Activated CD8-positive, alpha-beta memory T cell treated with anti-CD3 and anti-CD28 coated beads, Interleukin-2, amount 10 ng/mL, durations not matched to agents 7 days and 5 days (primary cell): ENCODE results near the gene PPP3R1. TPM values are rescaled to one million over a fixed set of nuclear protein-coding genes. Genes with fewer than 3 reads are reported as not detected.

ENCODE experiments used
- ATAC-seq: fragments of 150-1000 bp; cut with Tn5 transposase; one replicate; pipeline ENCODE4 v1.10.0; 2021; ENCODE audit warnings: moderate library complexity
- CTCF ChIA-PET: fragments of 350-600 bp; sonication (Branson Sonifier 250); formaldehyde crosslinking; loops from one replicate; lab custom pipeline; 2021; ENCODE audit warnings: antibody characterized with exemption; lab: Charles Lee
- DNase-seq: peaks from one replicate; pipeline ENCODE4 v3.0.0-alpha.2; 2020
- H3K27ac Mint-ChIP-seq: one replicate; pipeline ENCODE4 v1.8.0; 2021; ENCODE audit warnings: mild to moderate bottlenecking, mixed read lengths
- H3K27me3 Mint-ChIP-seq: one replicate; pipeline ENCODE4 v1.8.0; 2021; ENCODE audit warnings: mixed read lengths
- H3K36me3 Mint-ChIP-seq: one replicate; pipeline ENCODE4 v1.8.0; 2021; ENCODE audit warnings: mild to moderate bottlenecking, mixed read lengths
- H3K4me1 Mint-ChIP-seq: one replicate; pipeline ENCODE4 v1.8.0; 2021; ENCODE audit warnings: mixed read lengths
- H3K4me3 Mint-ChIP-seq: one replicate; pipeline ENCODE4 v1.8.0; 2021; ENCODE audit warnings: mild to moderate bottlenecking, moderate library complexity, mixed read lengths
- H3K9me3 Mint-ChIP-seq: one replicate; pipeline ENCODE4 v1.8.0; 2022; ENCODE audit warnings: low read depth, mixed read lengths
- total RNA-seq, 2 experiments: library from RNA; stranded (reverse); gene quantifications; one replicate each; pipeline ENCODE4 v1.2.3, GENCODE V29; 2021

The PPP3R1 gene
- total RNA-seq, 2 experiments from 2014 or later = 58.6 to 86.4 TPM

DNA sequence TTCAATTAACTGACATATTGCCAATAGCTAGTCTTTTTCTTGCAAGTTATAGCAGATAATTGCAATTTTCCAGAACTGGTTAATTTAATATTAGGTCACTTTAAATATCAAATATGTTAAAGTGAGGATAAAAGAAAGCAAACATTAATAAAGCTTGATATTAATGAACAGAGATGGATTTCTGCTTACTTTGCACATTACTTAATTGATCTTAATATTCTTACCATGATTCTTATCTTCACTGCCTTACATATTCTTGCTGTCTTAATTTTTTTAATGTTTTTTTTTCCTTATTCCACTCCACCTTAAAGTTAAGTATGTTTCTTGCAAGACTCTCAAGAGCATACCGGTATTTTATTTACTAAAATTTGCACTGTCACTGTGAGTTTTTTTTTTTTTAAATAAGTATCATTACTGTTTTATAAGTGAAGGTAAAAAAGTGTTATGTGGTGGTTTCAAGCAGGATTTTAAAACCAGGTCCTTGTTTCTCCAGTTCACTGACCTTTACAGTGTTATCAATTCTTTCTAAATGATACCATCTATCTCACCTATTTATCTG lies 33.9 kb downstream of the PPP3R1 start:
- DNase-seq (no peak), ATAC-seq (no peak)
- Mint-ChIP-seq H3K27ac (no peak overlapping the region), H3K4me3 (no peak overlapping the region), H3K27me3 (no peaks in the 10 kb centered on the region), H3K4me1 (peaks cover 62% of the 10 kb centered on the region), H3K9me3 (peaks cover 5% of the 10 kb centered on the region), H3K36me3 (peaks cover 51% of the 10 kb centered on the region)
- CTCF ChIA-PET = interaction anchor here (1.0 to 1.3 kb wide), 2 partner anchors 22 kb away, joined by 3 to 6 read pairs; no protein-coding TSS in a partner anchor

- Mint-ChIP-seq H3K27ac (no peak overlapping the region), H3K27me3 (no peaks in the 10 kb centered on the region), H3K4me3 (no peak overlapping the region), H3K4me1 (peaks cover 63% of the 10 kb centered on the region), H3K9me3 (peaks cover 5% of the 10 kb centered on the region), H3K36me3 (peaks cover 51% of the 10 kb centered on the region)
- CTCF ChIA-PET = interaction anchor here (1.3 kb wide), 1 partner anchor 21 kb away, joined by 6 read pairs; no protein-coding TSS in a partner anchor
- DNase-seq = no peak
- peak; percentile 39 for ATAC-seq
These were observed 34.6 kb downstream of the PPP3R1 start for GRCh38 chr2:68217729-68218128.

GRCh38 chr2:68216454-68217310 lies 35.6 kb downstream of the PPP3R1 start:
- Mint-ChIP-seq H3K4me3 (no peak overlapping the region), H3K4me1 (peaks cover 60% of the 10 kb centered on the region), H3K9me3 (no peaks in the 10 kb centered on the region), H3K27ac (peak overlapping the region; percentile 9), H3K36me3 (peaks cover 50% of the 10 kb centered on the region), H3K27me3 (no peaks in the 10 kb centered on the region)
- DNase-seq = no peak
- CTCF ChIA-PET = interaction anchor here (1.2 to 1.3 kb wide), 2 partner anchors 20 kb away, joined by 5 to 6 read pairs; no protein-coding TSS in a partner anchor
- no peak for ATAC-seq

DNA sequence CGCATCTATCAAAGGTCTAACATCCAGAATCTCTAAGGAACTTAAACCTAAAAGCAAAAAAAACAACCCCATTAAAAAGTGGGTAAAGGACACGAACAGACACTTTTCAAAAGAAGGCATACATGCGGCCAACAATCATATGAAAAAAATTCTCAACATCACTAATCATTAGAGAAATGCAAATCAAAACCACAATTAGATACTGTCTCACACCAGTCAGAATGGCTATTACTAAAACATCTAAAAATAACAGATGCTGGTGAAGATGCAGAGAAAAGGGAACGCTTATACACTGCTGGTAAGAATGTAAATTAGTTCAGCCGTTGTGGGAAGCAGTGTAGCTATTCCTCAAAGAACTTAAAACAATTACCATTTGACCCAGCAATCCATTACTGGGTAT lies 38.0 kb downstream of the PPP3R1 start:
- DNase-seq (no peak), ATAC-seq (no peak)
- Mint-ChIP-seq H3K36me3 (peaks cover 48% of the 10 kb centered on the region), H3K4me3 (no peak overlapping the region), H3K27me3 (no peaks in the 10 kb centered on the region), H3K4me1 (peaks cover 48% of the 10 kb centered on the region), H3K9me3 (no peaks in the 10 kb centered on the region), H3K27ac (no peak overlapping the region)
- CTCF ChIA-PET = no interaction called here

DNA sequence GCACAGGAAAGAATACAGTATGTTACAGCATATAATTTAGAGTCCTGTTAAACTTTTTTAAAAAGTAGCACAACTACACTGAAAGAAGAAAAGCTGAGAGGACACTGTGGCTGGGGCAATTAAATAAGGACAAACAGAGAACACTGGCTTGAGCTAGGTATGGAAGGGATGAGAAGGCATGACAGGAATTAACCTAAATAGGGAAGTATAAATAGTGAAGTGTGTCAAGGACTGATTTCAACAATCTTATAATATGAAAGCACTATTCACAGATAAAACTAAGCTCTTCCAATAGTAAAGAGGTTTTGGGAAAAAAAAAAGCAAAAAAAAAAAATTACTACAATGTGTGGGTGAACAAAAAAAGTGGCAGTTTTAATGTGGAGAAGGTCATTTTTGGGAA lies 45.5 kb downstream of the PPP3R1 start:
- H3K4me1 Mint-ChIP-seq = peaks cover 54% of the 10 kb centered on the region
- no peaks in the 10 kb centered on the region for H3K27me3 Mint-ChIP-seq
- peak overlapping the region; percentile 61 for H3K27ac Mint-ChIP-seq
- CTCF ChIA-PET = interaction anchor here (1.5 to 1.8 kb wide), 2 partner anchors 11 to 85 kb away, joined by 3 to 5 read pairs; no protein-coding TSS in a partner anchor
- no peaks in the 10 kb centered on the region for H3K9me3 Mint-ChIP-seq
- ATAC-seq (no peak), DNase-seq (no peak)
- no peak overlapping the region for H3K4me3 Mint-ChIP-seq
- peaks cover 30% of the 10 kb centered on the region for H3K36me3 Mint-ChIP-seq

GRCh38 chr2:68203587-68203986 lies 48.7 kb downstream of the PPP3R1 start:
- CTCF ChIA-PET = interaction anchor here (0.7 to 1.8 kb wide), 3 partner anchors 9 to 71 kb away, joined by 3 to 5 read pairs (median 4); no protein-coding TSS in a partner anchor
- peaks cover 68% of the 10 kb centered on the region for H3K4me1 Mint-ChIP-seq
- peak; percentile 90 for ATAC-seq
- DNase-seq = no peak
- peak overlapping the region; percentile 96 for H3K27ac Mint-ChIP-seq
- no peaks in the 10 kb centered on the region for H3K9me3 Mint-ChIP-seq
- H3K27me3 Mint-ChIP-seq = no peaks in the 10 kb centered on the region
- peaks cover 17% of the 10 kb centered on the region for H3K36me3 Mint-ChIP-seq
- peak overlapping the region; percentile 70 for H3K4me3 Mint-ChIP-seq

GRCh38 chr2:68200157-68200787 lies 52.1 kb downstream of the PPP3R1 start:
- ATAC-seq = no peak
- no peak overlapping the region for H3K4me3 Mint-ChIP-seq
- CTCF ChIA-PET = no interaction called here
- H3K27me3 Mint-ChIP-seq = no peaks in the 10 kb centered on the region
- H3K9me3 Mint-ChIP-seq = no peaks in the 10 kb centered on the region
- no peak for DNase-seq
- H3K27ac Mint-ChIP-seq = peak overlapping the region; percentile 56
- peaks cover 53% of the 10 kb centered on the region for H3K4me1 Mint-ChIP-seq
- H3K36me3 Mint-ChIP-seq = peaks cover 8% of the 10 kb centered on the region

- no peak overlapping the region for H3K27ac Mint-ChIP-seq
- no peak overlapping the region for H3K4me3 Mint-ChIP-seq
- peaks cover 35% of the 10 kb centered on the region for H3K4me1 Mint-ChIP-seq
- ATAC-seq (peak; percentile 48), DNase-seq (peak; percentile 64)
- CTCF ChIA-PET = interaction anchor here (0.8 to 3.3 kb wide), 34 partner anchors 8 to 712 kb away, joined by 3 to 28 read pairs (median 4); partner anchors contain the start of gene PPP3R1
- H3K36me3 Mint-ChIP-seq = peaks cover 3% of the 10 kb centered on the region
- H3K9me3 Mint-ChIP-seq = no peaks in the 10 kb centered on the region
- H3K27me3 Mint-ChIP-seq = no peaks in the 10 kb centered on the region
These were observed 56.1 kb downstream of the PPP3R1 start for GRCh38 chr2:68196120-68196716.

DNA sequence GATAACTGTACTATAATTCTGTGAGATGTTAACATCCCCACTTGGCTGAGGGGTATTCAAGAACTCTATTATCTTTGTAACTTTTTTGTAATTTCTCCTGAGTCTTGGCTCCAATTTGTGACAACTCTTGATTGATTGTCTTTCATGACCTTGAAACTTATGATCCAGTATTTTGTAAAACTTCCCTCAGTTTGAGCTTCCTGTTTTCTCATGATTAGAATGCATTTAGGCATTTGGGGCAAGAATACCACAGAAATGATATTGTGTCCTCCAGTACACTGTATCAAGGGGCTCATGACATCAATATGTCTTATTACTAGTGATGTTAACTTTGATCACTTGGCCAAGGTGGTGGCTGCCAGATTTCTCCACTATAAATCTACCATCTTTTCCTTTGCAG lies 57.2 kb downstream of the PPP3R1 start:
- H3K36me3 Mint-ChIP-seq = peaks cover 3% of the 10 kb centered on the region
- CTCF ChIA-PET = interaction anchor here (0.9 to 3.3 kb wide), 8 partner anchors 8 to 88 kb away, joined by 3 to 28 read pairs (median 5); no protein-coding TSS in a partner anchor
- H3K4me1 Mint-ChIP-seq = peaks cover 35% of the 10 kb centered on the region
- ATAC-seq (no peak), DNase-seq (no peak)
- H3K4me3 Mint-ChIP-seq = no peak overlapping the region
- no peaks in the 10 kb centered on the region for H3K9me3 Mint-ChIP-seq
- H3K27me3 Mint-ChIP-seq = no peaks in the 10 kb centered on the region
- no peak overlapping the region for H3K27ac Mint-ChIP-seq

- CTCF ChIA-PET = interaction anchor here (0.7 to 3.3 kb wide), 5 partner anchors 9 to 89 kb away, joined by 3 to 28 read pairs (median 4); no protein-coding TSS in a partner anchor
- no peak for DNase-seq
- H3K27me3 Mint-ChIP-seq = no peaks in the 10 kb centered on the region
- no peak overlapping the region for H3K4me3 Mint-ChIP-seq
- H3K4me1 Mint-ChIP-seq = peaks cover 37% of the 10 kb centered on the region
- H3K9me3 Mint-ChIP-seq = no peaks in the 10 kb centered on the region
- H3K36me3 Mint-ChIP-seq = peaks cover 3% of the 10 kb centered on the region
- no peak for ATAC-seq
- H3K27ac Mint-ChIP-seq = no peak overlapping the region
These were observed 58.5 kb downstream of the PPP3R1 start for GRCh38 chr2:68193787-68194372.

GRCh38 chr2:68193144-68193543 lies 59.2 kb downstream of the PPP3R1 start:
- peaks cover 5% of the 10 kb centered on the region for H3K36me3 Mint-ChIP-seq
- no peak for ATAC-seq
- no peak overlapping the region for H3K4me3 Mint-ChIP-seq
- peaks cover 39% of the 10 kb centered on the region for H3K4me1 Mint-ChIP-seq
- H3K9me3 Mint-ChIP-seq = no peaks in the 10 kb centered on the region
- DNase-seq = no peak
- CTCF ChIA-PET = interaction anchor here (0.9 to 2.1 kb wide), 4 partner anchors 32 to 89 kb away, joined by 3 to 4 read pairs (median 3); no protein-coding TSS in a partner anchor
- no peaks in the 10 kb centered on the region for H3K27me3 Mint-ChIP-seq
- no peak overlapping the region for H3K27ac Mint-ChIP-seq

DNA sequence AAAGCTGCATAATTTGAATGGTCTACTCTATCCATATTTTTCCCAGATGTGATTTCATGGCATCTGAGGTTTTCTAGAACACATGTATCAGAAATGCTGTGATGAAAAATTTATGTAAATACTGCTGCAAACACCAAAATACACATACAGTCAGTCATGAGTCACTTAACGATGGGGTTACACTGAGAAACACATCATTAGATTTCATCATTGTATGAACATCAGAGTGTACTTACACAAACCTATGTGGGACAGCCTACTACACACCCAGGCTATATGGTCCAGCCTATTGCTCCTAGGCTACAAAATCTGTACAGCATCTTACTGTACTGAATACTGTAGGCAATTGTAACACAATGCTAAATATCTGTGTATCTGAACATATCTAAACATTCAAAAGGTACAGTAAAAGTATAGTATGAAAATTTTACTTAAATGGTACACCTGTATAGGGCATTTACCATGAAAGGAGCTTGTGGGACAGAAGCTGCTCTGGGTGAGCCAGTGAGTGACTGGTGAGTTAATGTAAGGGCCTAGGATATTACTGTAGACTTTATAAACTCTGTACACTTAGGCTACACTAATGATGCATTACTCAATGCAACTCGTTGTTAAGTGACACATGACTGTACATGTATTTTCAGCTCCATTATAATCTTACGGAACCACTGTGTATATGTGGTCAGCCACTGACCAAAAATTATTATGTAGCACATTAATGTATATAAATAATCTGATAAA lies 61.2 kb downstream of the PPP3R1 start:
- DNase-seq (no peak), ATAC-seq (peak; percentile 50)
- no peaks in the 10 kb centered on the region for H3K9me3 Mint-ChIP-seq
- peaks cover 12% of the 10 kb centered on the region for H3K36me3 Mint-ChIP-seq
- CTCF ChIA-PET = interaction anchor here (2.1 kb wide), 1 partner anchor 60 kb away, joined by 4 read pairs; no protein-coding TSS in a partner anchor
- peaks cover 34% of the 10 kb centered on the region for H3K4me1 Mint-ChIP-seq
- peak overlapping the region; percentile 62 for H3K27ac Mint-ChIP-seq
- H3K4me3 Mint-ChIP-seq = no peak overlapping the region
- H3K27me3 Mint-ChIP-seq = no peaks in the 10 kb centered on the region
